ENCODE data around the gene AXIN1.
A peak's percentile ranks its signal among the peaks of the same experiment; 100 is the strongest.
"Not testable (repeated sequence)": the region's sequence is repeated elsewhere in the genome, so short reads cannot be mapped to it uniquely, and the experiment has no call there.

Gene AXIN1

DNA sequence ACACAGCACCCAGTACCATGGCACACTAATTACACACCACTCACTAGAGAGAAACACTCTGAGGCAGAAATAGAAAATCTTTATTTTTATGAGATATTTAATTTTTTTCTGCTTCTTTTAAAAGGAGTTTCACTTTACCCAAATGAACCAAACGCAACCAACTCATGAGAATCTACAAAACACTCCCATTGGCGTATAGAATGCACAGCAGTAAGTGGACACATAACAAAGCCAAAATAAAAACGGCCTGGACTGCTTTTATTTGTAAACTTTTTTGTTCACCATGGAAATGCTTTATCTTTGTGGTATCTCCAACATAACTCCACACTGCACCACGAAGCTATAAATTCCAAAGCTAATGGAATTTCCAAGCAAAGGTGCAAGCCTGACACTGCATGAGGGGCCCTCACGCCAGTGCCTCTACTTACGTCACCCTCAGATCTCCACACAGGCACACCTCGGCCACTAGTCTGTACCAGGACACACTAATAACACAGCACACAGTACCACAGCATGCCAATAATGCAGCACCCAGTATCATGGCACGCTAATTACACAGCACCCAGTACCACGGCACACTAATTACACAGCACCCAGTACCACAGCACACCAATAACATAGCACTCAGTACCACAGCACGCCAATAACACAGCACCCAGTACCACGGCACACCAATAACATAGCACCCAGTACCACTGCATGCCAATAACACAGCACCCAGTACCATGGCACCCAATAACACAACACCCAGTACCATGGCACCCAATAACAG is 17.5 kb downstream of the AXIN1 start:
- DNase-seq, result not testable (repeated sequence)

DNA sequence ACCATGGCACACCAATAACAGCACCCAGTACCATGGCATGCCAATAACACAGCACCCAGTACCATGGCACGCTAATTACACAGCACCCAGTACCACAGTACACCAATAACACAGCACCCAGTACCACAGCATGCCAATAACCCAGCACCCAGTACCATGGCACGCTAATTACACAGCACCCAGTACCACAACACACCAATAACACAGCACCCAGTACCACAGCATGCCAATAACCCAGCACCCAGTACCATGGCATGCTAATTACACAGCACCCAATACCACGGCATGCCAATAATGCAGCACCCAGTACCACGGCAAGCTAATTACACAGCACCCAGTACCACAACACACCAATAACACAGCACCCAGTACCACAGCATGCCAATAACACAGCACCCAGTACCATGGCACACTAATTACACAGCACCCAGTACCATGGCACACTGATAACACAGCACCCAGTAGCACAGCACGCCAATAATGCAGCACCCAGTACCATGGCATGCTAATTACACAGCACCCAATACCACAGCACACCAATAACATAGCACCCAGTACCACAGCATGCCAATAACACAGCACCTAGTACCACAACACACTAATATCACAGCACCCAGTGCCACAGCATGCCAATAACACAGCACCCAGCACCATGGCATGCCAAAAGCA is 18.2 kb downstream of the AXIN1 start:
- not testable (repeated sequence) for DNase-seq

DNA sequence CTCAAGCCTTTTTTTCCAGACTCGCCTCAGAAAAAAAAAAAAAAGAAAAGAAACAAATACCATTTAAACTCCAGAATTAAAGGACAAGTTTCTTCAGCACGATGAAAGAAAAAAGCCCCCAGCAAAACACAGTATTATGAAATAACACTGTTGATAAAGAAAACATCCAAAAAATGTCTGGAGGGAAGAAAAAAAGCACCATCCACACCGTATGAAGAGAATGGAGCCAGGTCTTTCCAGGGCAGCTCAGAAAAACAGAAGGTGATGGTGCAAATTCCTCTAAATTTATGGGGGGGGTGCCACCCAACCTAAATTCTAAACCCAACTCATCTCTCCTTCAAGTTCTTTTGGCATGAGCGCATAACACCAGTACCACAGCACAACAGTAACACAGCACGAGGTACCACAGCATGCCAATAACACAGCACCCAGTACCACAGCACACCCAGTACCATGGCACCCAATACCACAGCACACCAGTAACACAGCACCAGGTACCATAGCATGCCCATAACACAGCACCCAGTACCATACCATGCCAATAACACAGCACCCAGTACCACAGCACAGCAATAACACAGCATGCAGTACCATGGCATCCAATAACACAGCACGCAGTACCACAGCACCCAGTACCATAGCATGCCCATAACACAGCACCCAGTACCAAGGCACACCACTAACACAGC is 19.0 kb downstream of the AXIN1 start:
- no peak for DNase-seq

DNA sequence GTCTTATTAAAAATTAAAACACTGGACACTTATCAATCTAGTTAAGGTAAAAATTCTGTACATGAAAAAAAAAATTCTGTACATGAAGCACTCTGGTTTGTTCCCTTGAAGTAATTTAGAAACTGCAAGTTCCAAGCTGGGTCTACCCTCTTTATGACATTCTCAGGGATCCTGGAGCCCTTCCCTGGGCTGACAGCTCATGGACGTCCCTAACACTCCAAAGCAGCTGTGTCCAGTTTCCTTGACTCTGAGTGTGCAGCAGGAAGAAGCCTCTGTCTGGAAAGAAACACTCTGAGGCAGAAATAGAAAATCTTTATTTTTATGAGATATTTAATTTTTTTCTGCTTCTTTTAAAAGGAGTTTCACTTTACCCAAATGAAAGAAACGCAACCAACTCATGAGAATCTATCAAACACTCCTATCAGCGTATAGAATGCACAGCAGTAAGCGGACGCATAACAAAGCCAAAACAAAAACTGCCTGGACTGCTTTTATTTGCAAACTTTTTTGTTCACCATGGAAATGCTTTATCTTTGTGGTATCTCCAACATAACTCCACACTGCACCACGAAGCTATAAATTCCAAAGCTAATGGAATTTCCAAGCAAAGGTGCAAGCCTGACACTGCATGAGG is 21.2 kb downstream of the AXIN1 start:
- DNase-seq, result not testable (repeated sequence)

DNA sequence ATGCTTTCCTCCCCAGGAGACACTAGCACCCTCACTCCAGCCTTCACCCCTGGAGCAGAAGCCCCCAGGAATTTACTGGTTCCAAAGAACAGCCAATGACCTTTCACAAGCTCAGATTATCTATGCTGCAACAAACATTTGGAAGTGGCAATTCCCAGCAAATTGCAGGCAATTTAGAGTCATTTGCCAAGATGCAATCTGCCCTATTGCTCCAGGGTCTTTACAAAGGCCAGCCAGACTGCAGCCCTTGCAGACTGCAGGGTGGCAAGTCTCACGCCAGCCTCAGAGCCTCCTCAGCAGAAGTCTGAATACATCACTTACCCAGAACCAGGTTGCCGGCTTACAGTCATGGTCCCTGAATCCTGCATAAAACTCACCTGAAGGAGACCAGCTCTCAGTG is 21.8 kb downstream of the AXIN1 start:
- no peak for DNase-seq

DNA sequence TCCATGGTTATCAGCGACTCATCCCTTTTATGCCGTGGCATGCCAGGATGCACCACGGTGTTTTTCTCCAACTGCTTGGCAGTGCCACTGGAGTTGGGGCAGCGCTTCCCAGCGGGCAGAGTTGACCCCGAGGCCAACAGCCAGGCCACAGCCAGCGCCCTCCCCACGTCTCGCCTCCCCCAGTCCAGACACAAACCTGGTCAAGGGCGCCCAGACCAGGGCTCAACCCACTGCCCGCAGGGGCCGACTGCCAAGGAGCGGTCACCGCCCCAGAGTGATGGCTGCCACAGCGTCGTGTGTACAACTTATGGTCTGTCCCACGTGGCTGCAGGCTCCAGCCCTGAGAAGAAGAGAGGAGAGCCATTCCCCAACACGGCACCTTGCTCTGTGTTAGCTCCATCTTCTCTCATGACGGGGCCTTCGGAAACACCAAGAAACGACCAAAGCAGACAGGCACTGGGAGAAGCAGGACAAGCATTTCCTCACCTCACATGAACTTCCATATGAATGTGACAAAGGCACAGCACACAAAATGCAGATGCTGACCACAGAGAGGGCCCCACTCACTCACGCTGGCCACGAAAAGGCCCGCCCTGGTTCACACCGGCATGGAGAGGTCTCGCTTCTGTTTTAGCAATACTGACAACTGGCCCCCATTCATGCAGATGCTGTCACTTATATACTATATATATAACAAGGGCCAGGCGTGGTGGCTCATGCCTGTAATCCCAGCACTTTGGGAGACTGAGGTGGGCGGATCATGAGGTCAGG is 27.0 kb downstream of the AXIN1 start:
- DNase-seq, result no peak

DNA sequence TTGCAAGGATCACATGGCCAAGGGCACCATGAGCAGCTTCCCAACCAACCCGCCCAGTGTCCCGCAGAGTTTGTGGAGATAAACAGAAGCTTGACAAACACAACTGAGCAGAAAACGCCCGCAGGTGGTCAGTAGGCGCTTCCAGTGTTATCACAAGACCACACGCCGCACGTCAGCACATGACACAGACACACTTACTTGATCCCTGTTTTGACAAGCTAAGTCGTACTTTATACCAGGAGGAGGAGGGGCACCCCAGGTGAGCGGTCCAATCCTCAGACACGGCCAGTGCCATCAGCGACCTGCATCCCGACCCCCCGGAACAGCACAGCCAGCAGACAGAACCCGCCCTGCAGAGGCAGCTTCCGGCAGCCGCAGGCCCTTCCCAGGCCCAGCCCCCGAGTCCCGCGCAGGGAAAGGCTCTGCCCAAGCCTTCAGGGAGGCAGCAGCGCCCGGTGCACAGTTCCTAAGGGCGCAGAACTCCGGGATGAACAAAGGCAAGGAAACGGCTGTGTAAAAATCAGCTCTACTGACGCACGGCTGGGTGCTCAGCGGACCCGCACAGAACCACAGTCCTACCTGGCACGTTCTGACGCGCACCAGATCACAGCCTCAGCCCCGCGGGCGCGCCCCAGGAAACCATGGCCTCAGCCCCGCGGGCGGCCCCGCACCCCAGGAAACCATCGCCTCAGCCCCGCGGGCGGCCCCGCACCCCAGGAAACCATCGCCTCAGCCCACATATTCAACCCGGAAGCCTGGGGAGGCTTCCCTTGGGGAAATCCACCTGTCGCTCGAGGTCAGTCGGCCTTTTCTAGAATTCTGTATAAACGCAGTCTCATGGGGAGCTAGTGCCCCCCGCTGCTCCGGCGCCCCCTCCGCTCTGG is 27.8 kb downstream of the AXIN1 start:
- no peak for DNase-seq

DNA sequence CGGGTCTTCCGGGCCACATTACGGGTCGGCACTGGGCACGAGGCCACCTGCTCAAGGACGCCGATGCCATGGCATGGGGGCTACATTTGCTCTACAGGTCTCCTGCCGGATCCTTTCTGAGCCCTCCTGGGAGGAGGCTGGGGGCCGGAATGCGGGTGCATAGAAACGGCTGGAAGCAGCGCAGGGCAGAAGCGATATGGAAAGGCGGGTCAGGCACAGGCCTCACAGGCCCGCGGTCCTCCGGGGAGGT is 28.4 kb downstream of the AXIN1 start:
- DNase-seq, result no peak

DNA sequence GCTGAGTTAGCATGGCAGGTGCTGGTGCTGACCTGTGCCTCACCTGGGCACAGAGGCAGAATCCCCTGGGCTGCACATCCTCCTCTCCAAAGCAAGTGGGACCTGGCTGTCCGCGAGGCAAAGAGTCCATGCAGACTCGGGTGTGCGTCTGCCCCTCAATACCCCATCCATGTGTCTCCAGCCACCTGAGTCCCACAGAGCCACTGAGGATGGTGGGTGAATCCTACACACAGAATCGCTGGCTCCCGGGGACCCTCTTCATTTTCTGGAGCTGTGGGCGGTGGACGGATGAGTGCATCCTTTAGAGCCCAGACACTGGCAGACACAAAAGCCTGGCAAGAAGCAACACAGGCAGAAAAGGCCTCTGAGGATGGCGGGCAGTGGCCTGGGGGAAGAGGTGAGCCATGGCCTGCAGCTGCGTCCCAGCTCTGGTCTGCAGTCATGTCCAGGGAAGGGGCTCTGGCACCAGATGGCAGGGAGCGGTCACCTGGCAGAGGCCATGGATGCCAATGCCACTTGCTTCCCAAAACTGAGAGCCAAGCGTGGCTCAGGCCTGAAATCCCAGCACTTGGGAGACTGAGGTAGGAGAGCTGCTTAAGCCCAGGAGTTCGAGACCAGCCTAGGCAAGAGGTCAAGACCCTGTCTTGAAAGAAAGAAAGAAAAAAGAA is 29.9 kb downstream of the AXIN1 start:
- no peak for DNase-seq

DNA sequence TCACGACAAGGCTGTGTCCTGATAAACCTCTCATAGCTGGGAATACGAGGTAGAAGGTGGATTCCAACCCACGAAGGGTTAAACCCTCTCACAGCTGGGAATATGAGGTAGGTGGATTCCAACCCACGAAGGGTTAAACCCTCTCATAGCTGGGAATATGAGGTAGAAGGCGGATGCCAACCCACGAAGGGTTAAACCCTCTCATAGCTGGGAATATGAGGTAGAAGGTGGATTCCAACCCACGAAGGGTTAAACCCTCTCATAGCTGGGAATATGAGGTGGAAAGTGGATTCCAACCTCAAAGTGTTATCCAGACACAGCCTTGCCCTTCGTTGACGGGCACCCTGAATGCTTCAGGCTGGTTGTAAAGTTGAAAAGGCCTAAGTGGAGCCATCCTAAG is 31.0 kb downstream of the AXIN1 start:
- DNase-seq, result no peak

DNA sequence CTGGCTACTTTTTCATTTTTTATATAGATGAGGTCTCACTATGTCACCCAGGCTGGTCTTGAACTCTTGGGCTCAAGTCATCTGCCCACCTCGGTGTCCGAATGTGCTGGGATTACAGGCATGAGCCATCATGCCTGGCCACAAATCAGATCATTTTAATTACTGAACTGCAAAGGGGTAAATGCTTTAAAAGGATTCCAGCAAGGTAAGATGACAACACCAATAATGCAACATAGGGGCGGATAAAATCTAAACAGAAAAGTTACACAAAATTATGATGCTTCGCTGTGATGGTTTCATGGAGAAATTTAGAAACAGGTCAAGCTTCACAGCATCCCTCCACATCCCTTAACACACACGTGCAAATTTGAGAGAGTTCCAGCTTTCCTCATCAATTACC is 32.3 kb downstream of the AXIN1 start:
- DNase-seq, result no peak

DNA sequence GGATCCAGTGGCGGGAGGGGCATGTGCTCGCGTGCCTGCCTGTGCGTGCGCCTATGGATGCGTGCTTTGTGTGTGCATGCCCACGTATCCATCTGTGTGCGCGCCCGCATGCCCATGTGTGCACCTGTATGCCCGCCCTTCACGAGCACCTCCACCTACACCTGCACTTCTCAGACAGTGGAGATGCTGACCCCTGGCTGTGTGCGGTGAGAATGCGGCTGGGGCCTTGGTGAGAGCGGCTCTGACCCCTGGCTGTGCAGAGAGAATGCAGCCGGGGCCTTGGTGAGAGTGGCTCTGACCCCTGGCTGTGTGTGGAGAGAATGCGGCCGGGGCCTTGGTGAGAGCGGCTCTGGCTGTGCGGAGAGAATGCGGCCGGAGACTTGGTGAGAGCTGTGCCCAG is 33.9 kb downstream of the AXIN1 start:
- no peak for DNase-seq

DNA sequence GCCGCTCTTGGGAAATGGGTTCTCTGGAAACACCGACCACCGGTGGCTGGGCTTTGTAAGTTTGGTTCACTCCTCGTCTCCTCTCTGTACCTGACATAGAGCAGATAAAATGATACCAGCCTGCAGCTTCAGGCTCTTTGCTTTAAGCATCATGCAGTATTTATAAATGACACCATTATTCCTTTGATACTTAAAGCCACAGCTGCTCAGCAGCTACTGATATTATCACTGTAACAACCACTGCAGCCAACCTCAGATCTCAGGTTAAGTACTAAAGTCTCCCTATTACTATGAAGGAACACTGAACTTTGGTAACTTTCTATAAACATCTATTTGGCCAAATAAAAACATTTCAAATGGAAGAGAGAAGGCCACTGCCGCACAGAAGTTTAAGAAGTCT is 34.9 kb downstream of the AXIN1 start:
- no peak for DNase-seq

DNA sequence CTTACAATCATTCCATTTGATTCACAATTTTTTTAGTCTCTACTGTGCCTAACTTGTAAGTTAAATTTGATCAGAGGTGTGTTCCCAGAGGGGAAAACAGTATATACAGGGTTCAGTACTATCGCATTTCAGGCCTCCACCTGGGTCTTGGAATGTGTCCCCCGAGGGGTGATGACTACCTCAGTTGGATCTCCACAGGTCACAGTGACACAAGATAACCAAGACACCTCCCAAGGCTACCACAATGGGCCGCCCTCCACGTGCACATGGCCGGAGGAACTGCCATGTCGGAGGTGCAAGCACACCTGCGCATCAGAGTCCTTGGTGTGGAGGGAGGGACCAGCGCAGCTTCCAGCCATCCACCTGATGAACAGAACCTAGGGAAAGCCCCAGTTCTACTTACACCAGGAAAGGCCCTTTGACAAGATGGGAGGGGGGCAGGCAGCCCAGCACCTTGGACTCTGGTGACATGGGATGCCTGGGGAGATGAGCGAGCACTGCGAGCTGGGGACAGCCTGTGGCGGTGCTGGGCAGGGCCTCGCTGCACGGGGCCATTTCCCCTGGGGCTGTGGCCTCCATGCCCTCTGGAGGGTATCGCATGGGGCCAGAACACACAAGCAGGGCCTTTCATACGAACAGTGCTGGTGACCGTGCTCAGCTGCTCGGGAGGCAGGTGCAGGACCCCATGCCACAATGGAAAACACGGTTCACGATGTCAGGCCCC is 35.6 kb downstream of the AXIN1 start:
- no peak for DNase-seq

DNA sequence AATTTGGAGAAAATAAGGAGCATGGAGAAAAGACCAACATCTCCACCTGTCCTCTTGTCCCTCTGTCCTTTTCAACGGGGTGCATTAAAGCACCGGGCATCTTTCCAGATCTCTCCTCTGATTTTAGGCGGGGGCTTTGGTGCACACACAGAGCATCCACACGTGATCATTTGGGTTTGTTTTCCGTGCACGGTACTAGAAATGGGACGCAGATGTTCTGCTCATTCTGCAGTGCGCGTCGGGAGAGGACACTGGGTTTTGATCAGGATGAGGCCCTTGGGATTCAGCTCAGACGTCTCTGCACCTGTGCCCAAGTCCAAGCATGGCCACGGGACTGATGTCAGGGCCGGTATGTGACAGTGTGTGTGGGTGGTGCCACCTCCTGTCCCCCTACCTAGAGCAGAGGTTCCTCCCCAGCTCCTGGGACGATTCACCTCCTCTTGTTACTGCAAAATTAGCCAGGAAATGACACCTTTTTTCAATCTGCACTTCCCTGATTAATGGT is 37.7 kb downstream of the AXIN1 start:
- peak in 4 of 58 donors; percentile 16 to 39 (median 32) for DNase-seq

DNA sequence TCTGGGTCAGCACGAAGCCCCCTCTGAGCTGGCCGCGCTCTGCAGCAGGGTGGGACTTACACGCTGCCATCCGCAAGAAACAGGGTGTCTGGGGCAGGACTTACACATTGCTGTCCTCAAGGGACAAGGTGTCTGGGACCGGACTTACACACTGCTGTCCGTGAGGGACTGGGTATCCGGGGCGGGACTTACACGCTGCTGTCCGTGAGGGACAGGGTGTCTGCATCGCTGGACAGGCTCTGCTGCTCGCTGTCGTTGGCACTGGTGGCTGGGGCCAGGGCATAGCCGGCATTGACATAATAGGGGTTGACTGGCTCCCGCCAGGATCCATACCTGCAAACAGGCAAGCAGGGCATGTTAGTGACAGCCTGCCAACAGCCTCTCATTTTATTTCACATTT is 38.2 kb downstream of the AXIN1 start:
- DNase-seq, result no peak

DNA sequence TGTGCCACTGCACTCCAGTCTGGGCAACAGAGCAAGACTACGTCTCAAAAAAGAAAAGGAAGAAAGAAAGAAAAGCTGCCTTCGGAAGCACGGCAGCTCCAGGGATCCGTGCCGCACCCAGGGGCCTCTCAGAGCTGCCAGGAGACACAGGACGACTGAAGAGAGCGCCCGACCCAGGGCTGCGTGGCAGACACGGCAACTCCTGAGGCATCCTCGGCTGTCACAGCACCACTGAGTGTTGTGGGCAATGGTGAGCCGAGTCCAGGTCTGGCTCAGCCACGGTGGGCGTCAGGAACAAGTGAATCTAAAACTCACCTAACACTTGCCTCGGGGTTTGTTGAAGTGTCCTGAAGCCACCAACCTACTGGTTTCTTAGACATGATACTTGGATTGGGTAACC is 40.8 kb downstream of the AXIN1 start:
- DNase-seq, result no peak

DNA sequence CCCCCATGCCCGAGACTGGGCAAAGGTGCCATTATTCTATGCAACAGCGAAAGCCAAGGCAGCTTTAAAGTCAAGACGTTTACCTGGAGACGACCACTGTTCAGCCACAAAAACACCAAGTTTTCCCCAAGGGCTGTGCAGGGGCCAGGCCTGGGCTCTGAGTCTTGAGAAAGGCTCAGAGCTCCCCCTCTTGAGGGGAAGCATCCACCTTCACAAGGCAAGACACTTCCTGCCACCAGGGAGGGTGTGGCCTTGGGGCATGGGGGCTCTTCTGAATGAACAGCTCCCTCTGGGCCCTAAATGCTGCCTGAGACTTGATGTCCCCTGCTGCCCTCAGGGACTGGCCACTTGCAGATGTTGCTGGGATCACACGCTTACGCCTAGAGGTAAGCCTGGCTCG is 43.0 kb downstream of the AXIN1 start:
- DNase-seq, result no peak

DNA sequence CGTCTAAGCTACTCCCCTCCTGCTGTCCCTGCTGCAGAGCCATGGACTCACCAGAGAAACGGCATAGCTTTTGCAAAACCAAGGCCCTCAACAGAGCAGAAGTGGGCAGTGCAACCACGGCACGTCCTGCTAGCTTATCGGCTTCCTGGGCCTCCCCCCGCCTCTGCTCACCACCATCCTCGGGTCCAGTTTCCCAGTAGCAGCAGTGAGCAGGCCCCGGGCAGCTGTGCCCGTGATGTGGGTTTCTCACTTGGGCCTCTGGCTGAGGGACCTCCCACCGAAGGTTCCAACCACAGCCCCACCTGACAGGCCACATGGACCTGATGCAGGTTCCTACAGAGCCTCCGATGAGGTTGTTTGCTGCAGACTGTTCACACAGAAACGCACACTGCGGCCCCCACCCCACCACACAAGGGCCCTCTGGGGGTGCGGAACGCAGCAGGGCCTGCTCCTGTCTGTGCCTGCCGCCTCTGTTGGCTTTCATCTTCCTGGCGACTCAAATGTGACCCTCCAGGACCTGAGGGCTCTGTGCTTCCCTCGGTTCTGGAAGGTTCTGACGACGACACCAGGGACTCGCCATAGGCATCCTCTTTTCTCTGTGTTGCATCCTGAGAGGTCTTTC is 44.7 kb downstream of the AXIN1 start:
- no peak for DNase-seq
